ENCODE results near the gene ACHE.

ACHE gene

GRCh38 chr7:100902638-100903037, 7.0 kb upstream of the ACHE start:
- no peak overlapping the region for H3K4me3 ChIP-seq (replicated peaks; ENCODE audit: low read depth, low read length)
- DNase-seq (ENCODE audit: low read depth), result no peak
- TF ChIP-seq, protein P1, sequence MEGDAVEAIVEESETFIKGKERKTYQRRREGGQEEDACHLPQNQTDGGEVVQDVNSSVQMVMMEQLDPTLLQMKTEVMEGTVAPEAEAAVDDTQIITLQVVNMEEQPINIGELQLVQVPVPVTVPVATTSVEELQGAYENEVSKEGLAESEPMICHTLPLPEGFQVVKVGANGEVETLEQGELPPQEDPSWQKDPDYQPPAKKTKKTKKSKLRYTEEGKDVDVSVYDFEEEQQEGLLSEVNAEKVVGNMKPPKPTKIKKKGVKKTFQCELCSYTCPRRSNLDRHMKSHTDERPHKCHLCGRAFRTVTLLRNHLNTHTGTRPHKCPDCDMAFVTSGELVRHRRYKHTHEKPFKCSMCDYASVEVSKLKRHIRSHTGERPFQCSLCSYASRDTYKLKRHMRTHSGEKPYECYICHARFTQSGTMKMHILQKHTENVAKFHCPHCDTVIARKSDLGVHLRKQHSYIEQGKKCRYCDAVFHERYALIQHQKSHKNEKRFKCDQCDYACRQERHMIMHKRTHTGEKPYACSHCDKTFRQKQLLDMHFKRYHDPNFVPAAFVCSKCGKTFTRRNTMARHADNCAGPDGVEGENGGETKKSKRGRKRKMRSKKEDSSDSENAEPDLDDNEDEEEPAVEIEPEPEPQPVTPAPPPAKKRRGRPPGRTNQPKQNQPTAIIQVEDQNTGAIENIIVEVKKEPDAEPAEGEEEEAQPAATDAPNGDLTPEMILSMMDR (IDR thresholded peaks at IDR 0.05; ENCODE audit: low read length, missing control alignments), result no peak

DNA sequence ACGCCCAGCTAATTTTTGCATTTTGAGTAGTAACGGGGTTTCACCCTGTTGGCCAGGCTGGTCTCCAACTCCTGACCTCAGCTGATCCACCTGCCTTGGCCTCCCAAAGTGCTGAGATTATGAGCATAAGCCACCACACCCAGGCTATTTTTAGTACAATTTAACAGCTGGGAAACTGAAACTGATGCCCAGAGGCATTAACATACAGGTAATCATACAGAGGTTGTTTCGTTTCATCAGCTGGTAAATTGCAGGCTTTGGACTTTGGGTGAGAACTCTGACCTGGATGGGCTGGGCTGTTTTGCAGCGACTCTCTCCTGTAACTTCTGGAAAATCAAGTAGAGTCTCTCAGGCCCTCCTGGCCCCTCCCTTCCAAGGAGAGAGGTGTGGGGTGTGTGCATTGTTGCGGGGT, 6.2 kb upstream of the ACHE start:
- H3K4me3 ChIP-seq (replicated peaks; ENCODE audit: low read depth, low read length), result no peak overlapping the region
- DNase-seq (ENCODE audit: low read depth), result no peak
- TF ChIP-seq, protein P1 (IDR thresholded peaks at IDR 0.05; ENCODE audit: low read length, missing control alignments), result no peak

GRCh38 chr7:100900978-100901377, 5.3 kb upstream of the ACHE start:
- DNase-seq (ENCODE audit: low read depth), result no peak
- no peak overlapping the region for H3K4me3 ChIP-seq (replicated peaks; ENCODE audit: low read depth, low read length)
- TF ChIP-seq, protein P1 (IDR thresholded peaks at IDR 0.05; ENCODE audit: low read length, missing control alignments), result no peak

DNA sequence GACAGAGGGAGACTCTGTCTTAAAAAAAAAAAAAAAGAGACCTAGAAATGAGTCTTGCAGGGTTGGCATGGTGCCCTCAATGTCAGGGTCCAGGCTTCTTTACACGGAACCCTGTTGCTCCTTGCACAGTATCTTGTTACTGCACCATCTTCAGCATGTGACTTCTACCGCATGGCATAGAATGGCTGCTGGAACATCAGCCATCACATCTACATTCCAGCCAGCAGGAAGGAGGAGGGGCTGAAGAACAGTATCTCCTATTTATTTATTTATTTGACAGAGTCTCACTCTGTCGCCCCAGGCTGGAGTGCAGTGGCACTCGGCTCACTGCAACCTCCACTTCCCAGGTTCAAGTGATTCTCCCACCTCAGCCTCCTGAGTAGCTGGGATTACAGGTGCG, 3.7 kb upstream of the ACHE start:
- no peak for DNase-seq (ENCODE audit: low read depth)
- H3K4me3 ChIP-seq (replicated peaks; ENCODE audit: low read depth, low read length), result no peak overlapping the region
- TF ChIP-seq, protein P1 (IDR thresholded peaks at IDR 0.05; ENCODE audit: low read length, missing control alignments), result no peak

DNA sequence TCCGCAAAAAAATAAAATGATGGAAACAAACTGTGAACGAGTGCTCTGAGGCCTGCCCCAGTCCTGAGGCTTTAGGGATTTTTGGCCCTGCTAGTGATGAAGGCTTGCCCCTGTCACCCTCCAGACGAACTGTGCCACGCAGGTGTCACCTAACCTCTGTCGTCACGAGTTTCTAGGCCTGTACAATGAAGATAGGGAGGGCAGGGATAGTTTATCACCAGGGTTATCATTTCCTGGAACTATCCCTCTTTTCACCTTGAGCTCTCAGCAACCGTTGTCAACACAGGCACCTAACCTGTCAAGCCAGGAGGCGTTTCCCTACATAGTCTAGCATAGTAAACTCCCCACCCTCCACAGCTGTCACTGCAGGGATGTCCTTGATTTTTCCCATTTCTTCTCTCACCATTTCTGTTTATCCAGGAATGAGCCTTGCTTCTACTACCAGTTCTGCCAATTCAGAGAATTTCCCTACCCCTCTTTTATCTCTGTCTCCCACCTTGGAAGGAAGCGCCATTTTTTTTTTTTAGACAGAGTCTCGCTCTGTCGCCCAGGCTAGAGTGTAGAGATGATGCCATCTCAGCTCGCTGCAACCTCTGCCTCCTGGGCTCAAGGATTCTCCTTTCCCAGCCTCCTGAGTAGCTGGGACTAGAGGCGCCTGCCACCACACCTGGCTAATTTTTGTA, 2.2 kb upstream of the ACHE start:
- no peak overlapping the region for H3K4me3 ChIP-seq (replicated peaks; ENCODE audit: low read depth, low read length)
- TF ChIP-seq, protein P1 (IDR thresholded peaks at IDR 0.05; ENCODE audit: low read length, missing control alignments), result no peak
- no peak for DNase-seq (ENCODE audit: low read depth)

DNA sequence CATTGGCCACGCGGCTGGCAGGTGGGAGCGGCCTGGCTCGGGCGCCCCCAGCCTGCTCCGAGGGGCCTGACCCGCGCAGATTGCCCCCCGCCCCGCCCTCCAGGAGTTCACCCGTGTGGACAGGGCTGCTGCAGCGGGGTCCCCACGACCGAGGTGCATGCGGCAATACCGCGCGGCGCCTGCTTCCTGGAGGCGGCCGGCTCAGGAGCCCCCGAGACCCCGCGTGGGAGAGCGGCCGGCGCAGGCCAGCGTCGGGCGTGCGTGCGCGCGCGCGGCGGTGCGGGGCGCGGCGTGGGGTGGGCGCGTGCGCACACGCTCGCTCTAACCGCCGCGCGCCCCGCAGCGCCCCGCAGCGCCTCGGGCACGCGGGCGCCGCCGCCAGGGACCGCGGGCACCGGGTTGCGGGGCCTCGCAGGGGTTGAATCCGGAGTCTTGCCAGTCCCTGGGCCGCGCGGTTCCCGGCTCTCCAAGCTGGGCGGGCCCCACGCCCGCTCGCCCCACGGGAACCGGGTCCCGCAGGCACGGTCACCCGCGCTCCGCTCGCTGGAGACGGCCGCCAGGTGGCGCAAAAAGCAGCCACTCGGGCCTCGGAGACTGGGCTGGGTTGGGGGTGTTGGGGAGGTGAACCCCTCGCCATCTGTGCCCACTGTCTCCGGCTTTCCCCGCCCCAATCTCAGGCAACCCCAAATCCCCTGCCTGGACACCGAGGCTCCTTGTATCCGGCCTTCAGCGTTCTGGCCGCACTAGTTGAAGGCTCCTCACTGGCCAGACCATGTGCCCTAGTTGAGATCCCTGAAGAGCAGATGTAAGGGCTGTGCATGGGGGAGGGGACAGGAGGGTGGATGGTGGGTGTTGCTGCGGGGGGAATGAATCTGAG, 1.3 kb upstream of the ACHE start:
- H3K4me3 ChIP-seq (replicated peaks; ENCODE audit: low read depth, low read length), result no peak overlapping the region
- no peak for DNase-seq (ENCODE audit: low read depth)
- TF ChIP-seq, protein P1 (IDR thresholded peaks at IDR 0.05; ENCODE audit: low read length, missing control alignments), result peak; percentile 56

All from fibroblast of pulmonary artery (primary cell).